PC-9 (cell line): ENCODE results near the gene PPL.

Experiments
- CTCF ChIP-seq: fragments of 200-600 bp; sonication (generic); conservative IDR thresholded peaks from 2 replicates; pipeline ENCODE4 v1.6.1; 2017; ENCODE audit warnings: mixed run types, antibody characterized with exemption, mild to moderate bottlenecking, moderate library complexity
- EZH2 ChIP-seq: fragments of 200-600 bp; sonication (generic); IDR thresholded peaks from 2 replicates; pipeline ENCODE4 v1.8.0; 2017; ENCODE audit warnings: antibody characterized with exemption, low read depth

- TF ChIP-seq CTCF (no peak), EZH2 (no peak)
These were observed 56.9 kb downstream of the PPL start for GRCh38 chr16:4880006-4880580.
